Spleen (tissue), 11 donors: ENCODE measurements around the gene FAM9A. TPM values are rescaled to one million over a fixed set of nuclear protein-coding genes. Genes with fewer than 3 reads are reported as not detected.
A peak's percentile ranks its signal among the peaks of the same experiment; 100 is the strongest.
"Not testable (repeated sequence)": the region's sequence is repeated elsewhere in the genome, so short reads cannot be mapped to it uniquely, and the experiment has no call there.

Source experiments
- DNase-seq: peaks from one replicate; pipeline ENCODE4 v3.0.0-alpha.2; 2020
- H3K27ac ChIP-seq, 8 donors: fragments of 200-600 bp; sonication (generic) in 7 of 8; 1 replicate in 4 of 8; 2 replicates in 4 of 8; pipeline versions ENCODE4 v1.5.0 to v1.8.0; 2016 to 2021; ENCODE audit warnings: inconsistent platforms in 4 of 8, mild to moderate bottlenecking in 4 of 8, moderate library complexity in 1 of 8
- H3K27me3 ChIP-seq, 7 donors: fragments of 200-600 bp; sonication (generic) in 6 of 7; replicated peaks in 1 of 7; 1 replicate in 4 of 7; 2 replicates in 3 of 7; pipeline versions ENCODE4 v1.5.0 to v1.8.0; 2016 to 2021; ENCODE audit warnings: inconsistent platforms in 3 of 7, mild to moderate bottlenecking in 1 of 7
- H3K36me3 ChIP-seq, 6 donors: fragments of 200-600 bp; sonication (generic) in 5 of 6; 1 replicate in 4 of 6; 2 replicates in 2 of 6; pipeline versions ENCODE4 v1.5.0 to v1.8.0; 2016 to 2021; ENCODE audit warnings: inconsistent platforms in 2 of 6
- H3K4me1 ChIP-seq, 6 donors: fragments of 200-600 bp; sonication (generic) in 5 of 6; 1 replicate in 3 of 6; 2 replicates in 3 of 6; pipeline versions ENCODE4 v1.5.0 to v1.8.0; 2016 to 2021; ENCODE audit warnings: inconsistent platforms in 3 of 6
- H3K4me3 ChIP-seq, 8 donors: fragments of 200-600 bp; sonication (generic) in 7 of 8; 1 replicate in 4 of 8; 2 replicates in 4 of 8; pipeline versions ENCODE4 v1.5.0 to v1.8.0; 2016 to 2021; ENCODE audit warnings: inconsistent platforms in 4 of 8, mild to moderate bottlenecking in 4 of 8, moderate library complexity in 2 of 8
- H3K9me3 ChIP-seq, 8 donors: fragments of 200-600 bp; sonication (generic) in 7 of 8; 1 replicate in 4 of 8; 2 replicates in 4 of 8; pipeline versions ENCODE4 v1.5.0 to v1.8.0; 2016 to 2021; ENCODE audit warnings: inconsistent platforms in 4 of 8
- CTCF ChIP-seq, 11 experiments: fragments of 200-600 bp in 7 of 11; fragments of 450-650 bp in 4 of 11; sonication (generic) in 4 of 11; IDR thresholded peaks in 8 of 11; conservative IDR thresholded peaks in 3 of 11; 1 replicate in 7 of 11; 2 replicates in 4 of 11; pipeline versions ENCODE4 v1.4.0 to v1.8.0; 2016 to 2021; ENCODE audit warnings: antibody characterized with exemption in 11 of 11, inconsistent platforms in 4 of 11, mild to moderate bottlenecking in 1 of 11
- POLR2A ChIP-seq, 3 donors: fragments of 450-650 bp; IDR thresholded peaks; one replicate each; pipeline ENCODE4 v1.5.1; 2017; ENCODE audit warnings: antibody characterized with exemption in 3 of 3, mild to moderate bottlenecking in 1 of 3
- POLR2AphosphoS5 ChIP-seq, 3 donors: sonication (generic); formaldehyde crosslinking; IDR thresholded peaks; one replicate each; pipeline ENCODE4 v1.5.1; 2017; ENCODE audit warnings: antibody characterized with exemption in 3 of 3
- WGBS, 5 donors: extraction: QIAGEN DNeasy Blood & Tissue Kit in 3 of 5; methylation state at CpG; one replicate each; pipeline versions ENCODE4 v1.1.5 to v1.1.7; 2013 to 2018; 5-methylcytosine and 5-hydroxymethylcytosine counted together
- intact Hi-C: fragments of 100-400 bp; cut with DNase I; formaldehyde crosslinking; loops from one replicate; pipeline ENCODE4 v1.15.0; 2023; ENCODE audit warnings: low total_unique reads
- polyA plus RNA-seq, 3 donors: library from polyadenylated mRNA; stranded (reverse); fragments of 200-250 nt; gene quantifications; one replicate each; pipeline ENCODE4 v1.2.1, GENCODE V29; 2013
- total RNA-seq, 7 donors: library from RNA; depleted of rRNA in 3 of 7; stranded (reverse); fragments of >200 nt in 3 of 7; fragmentation: NEBNext Ultra II Directional in 4 of 7; extraction: Animal tissue kit (Norgen Biotek cat#: 25700) in 4 of 7; gene quantifications; one replicate each; pipeline versions ENCODE4 v1.1.0 to v1.2.1, GENCODE V29; 2016 to 2021
- donor health status: healthy with polysubstance abuse.
- donor health status: DM: no; HTN: no; CAD: no; lungs with moderate emphysema.
- donor health status: DM: no; HTN: no; CAD: no.
- donor health status: Bipolar disorder and iron deficiency.
- donor health status: healthy.
- donor health status: DM: no; HTN: no; CAD: no.
- donor health status: DM: yes; HTN: yes; CAD: no.

The FAM9A gene
- total and polyA plus RNA-seq, 10 donors = not detected

- DNase-seq, H3K9me3 ChIP-seq, intact Hi-C loops, H3K4me3 ChIP-seq, H3K27ac ChIP-seq, H3K27me3 ChIP-seq, H3K4me1 ChIP-seq, H3K36me3 ChIP-seq: not testable (repeated sequence)
- 74 to 100% (median 93%) methylated on average over 1 of the region's 1 CpG for WGBS, 5 donors
These were observed 14.1 kb downstream of the FAM9A start for GRCh38 chrX:8787119-8787518.

- intact Hi-C loops = no loop called here
- DNase-seq = no peak
- WGBS, 5 donors = 64 to 100% (median 93%) methylated on average over 5 to 25 of the region's 25 CpGs
These were observed 17.0 kb downstream of the FAM9A start for GRCh38 chrX:8784162-8784561.

GRCh38 chrX:8783714-8784098 is 17.5 kb downstream of the FAM9A start:
- intact Hi-C loops = no loop called here
- Histone ChIP-seq H3K27ac (no peak overlapping the region), H3K36me3 (no peaks in the 10 kb centered on the region), H3K4me1 (no peaks in the 10 kb centered on the region), H3K9me3 (no peaks in the 10 kb centered on the region), H3K27me3 (peaks cover 0 to 8% (median 0%) of the 10 kb centered on the region in 7 donors), H3K4me3 (no peak overlapping the region)
- TF ChIP-seq CTCF (IDR thresholded peaks at IDR 0.05 in 8 of 11, conservative IDR thresholded peaks at IDR 0.05 in 3 of 11) (no peak), POLR2AphosphoS5 (IDR thresholded peaks at IDR 0.05) (no peak), POLR2A (IDR thresholded peaks at IDR 0.05) (no peak)
- 73 to 90% (median 86%) methylated on average over 12 to 19 of the region's 19 CpGs for WGBS, 5 donors
- DNase-seq = no peak

More at GRCh38 chrX:8784162-8784561, 17.0 kb downstream of the FAM9A start:
- H3K27me3 ChIP-seq = peaks cover 0 to 8% (median 0%) of the 10 kb centered on the region in 7 donors
- no peaks in the 10 kb centered on the region for H3K36me3 ChIP-seq
- no peak overlapping the region for H3K27ac ChIP-seq
- H3K9me3 ChIP-seq = no peaks in the 10 kb centered on the region
- TF ChIP-seq POLR2AphosphoS5 (IDR thresholded peaks at IDR 0.05) = no peak
- TF ChIP-seq CTCF (IDR thresholded peaks at IDR 0.05 in 8 of 11, conservative IDR thresholded peaks at IDR 0.05 in 3 of 11) = no peak
- no peak for TF ChIP-seq POLR2A (IDR thresholded peaks at IDR 0.05)
- H3K4me1 ChIP-seq = no peaks in the 10 kb centered on the region
- H3K4me3 ChIP-seq = no peak overlapping the region

- Histone ChIP-seq H3K4me1 (no peaks in the 10 kb centered on the region), H3K4me3 (no peak overlapping the region), H3K27ac (no peak overlapping the region), H3K36me3 (no peaks in the 10 kb centered on the region), H3K9me3 (no peaks in the 10 kb centered on the region), H3K27me3 (peaks cover 0 to 8% (median 0%) of the 10 kb centered on the region in 7 donors)
- 40 to 60% (median 50%) methylated on average over 18 to 32 of the region's 32 CpGs for WGBS, 5 donors
- DNase-seq = peak; percentile 79
- intact Hi-C loops = no loop called here
- TF ChIP-seq CTCF (IDR thresholded peaks at IDR 0.05 in 8 of 11, conservative IDR thresholded peaks at IDR 0.05 in 3 of 11) (peak in 6 of 11 experiments; percentile 16 to 57 (median 33)), POLR2A (IDR thresholded peaks at IDR 0.05) (no peak)
These were observed 18.0 kb downstream of the FAM9A start for GRCh38 chrX:8783097-8783713.
